ENCODE results near the gene GSG1L.

GSG1L gene

DNA sequence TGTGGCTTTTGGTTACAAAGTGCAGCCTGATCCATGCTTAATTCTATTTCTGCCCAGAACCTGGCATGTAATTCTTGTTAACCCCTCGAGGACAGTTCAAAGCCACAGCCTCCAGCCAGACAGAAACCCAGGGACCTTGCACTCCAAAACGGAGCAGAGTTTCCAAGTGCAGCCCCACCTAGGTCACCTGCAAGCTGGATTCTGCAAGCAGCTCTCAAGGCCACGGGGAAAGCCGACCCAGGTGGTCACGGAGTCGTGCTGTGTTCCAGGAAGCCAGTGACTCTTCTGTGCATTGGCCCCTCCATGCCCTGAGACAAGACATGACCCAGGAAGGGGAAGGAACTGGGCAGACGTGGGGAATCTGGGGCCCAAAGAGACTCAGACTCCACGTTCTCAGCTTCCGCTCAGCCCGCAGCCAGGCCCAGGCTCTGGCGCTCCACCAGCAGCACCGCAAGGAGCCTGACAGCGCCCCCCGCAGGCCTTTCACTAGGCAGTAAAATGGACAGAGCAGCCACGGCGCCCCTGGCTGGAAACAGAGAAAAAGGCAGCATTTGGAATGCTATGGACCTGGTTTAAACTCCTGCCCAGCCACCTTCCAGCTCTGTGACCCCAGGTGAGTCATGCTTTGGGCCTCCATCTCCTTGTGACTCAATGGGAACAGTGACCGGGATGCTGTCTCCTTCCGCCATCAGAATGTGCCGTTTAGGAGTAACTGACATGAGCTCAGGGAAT lies 27.3 kb upstream of the GSG1L start:
- DNase-seq, result no peak

DNA sequence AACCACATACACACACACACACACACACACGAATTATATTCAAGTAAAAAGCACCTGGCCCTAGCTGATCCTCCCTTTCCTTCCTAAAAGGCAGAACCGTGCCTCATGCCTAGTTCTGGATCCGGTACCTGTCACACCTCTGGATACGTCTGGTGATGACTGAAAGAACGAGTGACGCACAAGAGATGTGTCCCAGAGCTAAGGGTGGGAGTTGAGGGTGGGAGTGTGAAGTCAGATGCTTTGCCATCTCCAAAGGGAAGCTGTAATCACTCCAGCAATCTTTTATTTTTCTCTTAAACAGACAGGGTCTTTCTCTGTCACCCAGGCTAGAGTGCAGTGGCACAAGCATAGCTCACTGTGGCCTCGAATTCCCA lies 26.5 kb upstream of the GSG1L start:
- DNase-seq, result no peak

DNA sequence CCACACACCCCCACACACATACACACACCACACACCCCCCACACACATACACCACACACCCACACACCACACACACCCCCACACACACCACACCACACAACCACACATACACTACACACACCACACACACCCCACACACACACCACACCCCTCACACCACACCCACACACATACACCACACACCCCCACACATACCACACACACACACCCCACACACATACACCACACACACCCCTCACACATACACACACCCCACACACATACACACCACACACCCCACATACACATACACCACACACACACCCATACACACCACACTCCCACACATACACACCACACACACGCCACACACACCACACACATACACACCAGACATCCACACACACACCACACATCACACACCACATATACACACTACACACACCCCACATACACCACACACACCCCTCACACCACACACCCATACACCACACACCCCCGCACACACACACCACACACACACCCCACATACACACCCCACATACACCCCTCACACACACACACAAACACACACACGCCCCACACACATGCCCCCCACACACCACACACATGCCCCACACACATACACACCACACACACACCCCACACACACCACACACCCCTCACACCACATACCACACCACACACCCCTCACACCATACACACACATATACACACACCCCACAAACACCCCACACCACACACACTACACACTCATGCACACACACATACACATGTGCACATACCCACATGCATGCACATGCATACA lies 25.9 kb upstream of the GSG1L start:
- DNase-seq, result no peak

DNA sequence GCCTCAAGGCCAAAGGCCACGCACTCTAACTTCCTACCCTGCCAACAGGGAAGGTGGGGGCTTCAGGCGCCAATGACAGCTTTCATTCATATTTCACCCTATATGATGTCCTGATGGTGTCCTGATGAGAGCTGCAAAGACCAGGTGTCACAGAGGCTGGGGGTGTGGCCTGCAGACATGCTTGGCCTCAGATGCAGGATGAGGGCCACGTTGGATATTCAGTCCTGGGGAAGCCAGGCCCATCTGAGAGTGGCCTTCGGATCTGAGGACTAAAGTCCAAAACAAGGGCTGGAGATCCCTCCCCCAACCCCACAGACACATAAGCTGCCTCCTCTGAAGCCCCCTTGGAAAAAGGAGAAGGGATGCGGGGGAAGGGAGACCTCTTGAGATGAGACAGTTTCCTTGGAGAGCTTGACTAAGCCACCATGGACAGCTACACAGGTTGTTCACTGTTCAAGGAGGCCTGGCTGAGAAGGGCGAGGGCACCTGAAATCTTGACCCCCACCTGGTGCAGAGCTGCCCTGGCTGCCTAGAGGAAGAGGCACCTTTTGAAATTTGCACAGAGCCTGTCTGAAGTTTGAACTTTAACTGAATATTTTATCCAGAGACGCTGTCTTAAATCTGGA lies 24.3 kb upstream of the GSG1L start:
- no peak for DNase-seq

DNA sequence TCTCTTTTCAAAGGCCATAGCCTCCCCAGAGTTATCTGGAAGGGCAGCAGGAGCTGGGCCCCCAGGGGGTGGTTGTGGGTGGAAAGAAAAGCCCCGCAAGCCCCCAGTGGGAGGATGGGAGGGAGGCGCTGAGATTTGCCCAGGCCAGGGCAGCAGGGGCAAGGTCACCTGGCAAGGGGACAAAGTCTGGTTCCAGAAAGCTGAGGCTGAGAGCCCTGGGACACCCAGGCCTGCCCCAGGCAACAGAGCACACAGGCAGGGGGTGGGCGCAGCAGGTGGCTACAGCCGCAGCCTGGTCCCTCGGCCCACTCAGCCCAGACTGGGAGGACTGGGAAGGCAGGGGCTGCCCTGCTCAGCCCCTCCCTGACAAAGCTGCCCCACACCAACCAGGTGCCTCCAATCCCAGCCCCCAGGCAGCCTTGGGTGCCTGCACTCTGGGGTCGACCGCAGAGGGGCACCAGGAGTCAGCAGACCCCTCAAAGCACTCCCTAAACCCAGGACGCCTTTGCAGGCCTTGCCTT lies 23.7 kb upstream of the GSG1L start:
- DNase-seq, result no peak

DNA sequence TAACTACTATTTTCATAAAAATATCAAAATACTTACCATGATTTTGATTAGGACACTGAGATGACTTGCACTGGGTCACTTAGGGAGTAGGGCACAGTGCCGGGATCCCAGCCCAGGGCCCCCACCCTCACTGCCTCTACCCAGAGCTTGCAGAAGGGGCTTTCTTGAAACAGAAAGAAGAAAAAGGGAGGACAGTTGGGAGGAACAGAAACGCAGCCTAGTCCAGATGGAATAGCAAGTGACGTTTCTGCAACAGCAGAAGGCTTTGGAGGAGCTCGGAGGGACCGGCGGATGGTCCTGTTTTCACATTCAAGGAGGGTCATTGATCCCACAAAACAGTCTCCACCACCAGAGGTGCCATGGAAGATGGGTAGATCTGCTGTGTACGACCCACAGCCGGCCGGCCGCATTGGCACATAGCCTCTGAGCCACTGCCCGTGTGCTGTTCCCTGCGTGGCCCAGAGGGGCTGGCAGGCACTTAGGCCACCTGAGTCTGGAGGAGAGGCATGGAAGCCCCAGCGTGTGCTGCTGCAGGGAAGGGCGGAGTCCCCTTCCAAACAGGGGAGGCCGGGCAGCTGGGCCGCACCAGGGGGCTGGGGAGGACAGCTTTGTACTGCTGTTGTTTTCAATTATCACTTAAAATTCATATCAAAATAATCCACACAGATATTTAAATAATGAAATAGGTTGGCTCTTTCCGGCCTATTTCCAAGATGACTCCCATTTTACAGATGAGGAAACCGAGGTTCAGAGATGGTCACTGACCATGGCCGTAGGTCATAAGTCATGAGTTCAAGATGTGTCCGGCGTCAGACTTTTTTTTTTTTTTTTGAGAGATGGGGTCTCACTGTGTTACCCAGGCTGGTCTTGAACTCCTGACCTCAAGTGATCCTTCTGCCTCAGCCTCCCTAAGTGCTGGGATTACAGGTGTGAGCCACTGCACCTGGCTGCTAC lies 22.9 kb upstream of the GSG1L start:
- DNase-seq, result no peak

DNA sequence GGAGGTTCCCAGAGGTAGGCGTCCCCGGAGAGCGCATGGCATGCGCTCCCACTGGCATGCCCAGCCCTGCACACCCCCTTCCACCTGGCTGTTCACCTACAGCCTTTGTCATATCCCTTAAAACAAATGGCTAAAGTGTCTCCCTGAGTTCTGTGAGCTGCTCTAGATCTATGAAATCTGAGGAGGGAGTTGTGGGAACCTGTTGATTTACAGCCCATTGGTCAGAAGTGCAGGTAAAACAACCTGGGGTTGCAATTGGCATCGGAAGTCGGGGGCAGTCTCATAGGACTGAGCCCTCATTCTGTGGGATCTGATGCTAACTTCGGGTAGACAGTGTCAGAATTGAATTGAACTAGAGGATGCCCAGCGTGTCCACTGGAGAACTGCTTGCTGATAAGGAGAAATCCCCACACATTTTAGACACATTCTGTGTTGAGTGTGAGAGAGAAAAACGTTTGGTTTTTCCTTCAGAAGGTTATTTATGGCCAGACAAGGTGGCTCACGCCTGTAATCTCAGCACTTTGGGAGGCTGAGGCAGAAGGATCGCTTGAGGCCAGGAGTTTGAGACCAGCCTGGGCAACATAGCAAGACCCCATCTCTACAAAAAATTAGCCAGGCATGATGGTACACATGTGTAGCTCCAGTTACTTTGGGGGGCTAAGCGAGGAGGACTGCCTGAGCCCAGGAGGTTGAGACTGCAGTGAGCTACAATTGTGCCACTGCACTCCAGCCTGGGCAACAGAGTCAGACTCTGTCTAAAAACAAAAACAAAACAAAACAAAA lies 22.1 kb upstream of the GSG1L start:
- no peak for DNase-seq

DNA sequence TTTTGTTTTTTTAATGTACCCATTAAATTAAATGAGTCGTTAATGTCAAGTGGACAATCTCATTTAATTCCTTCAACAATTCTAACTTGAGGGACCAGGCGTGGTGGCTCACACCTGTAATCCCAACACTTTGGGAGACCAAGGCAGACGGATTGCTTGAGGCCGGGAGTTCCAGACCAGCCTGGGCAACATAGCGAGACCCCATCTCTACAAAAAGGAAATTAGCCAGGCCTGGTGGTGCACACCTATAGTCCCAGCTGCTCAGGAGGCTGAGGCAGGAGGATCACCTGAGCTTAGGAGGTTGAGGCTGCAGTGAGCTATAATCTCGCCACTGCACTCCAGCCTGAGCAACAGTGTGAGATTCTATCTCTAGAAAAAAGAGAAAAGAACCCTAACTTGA lies 20.7 kb upstream of the GSG1L start:
- no peak for DNase-seq

DNA sequence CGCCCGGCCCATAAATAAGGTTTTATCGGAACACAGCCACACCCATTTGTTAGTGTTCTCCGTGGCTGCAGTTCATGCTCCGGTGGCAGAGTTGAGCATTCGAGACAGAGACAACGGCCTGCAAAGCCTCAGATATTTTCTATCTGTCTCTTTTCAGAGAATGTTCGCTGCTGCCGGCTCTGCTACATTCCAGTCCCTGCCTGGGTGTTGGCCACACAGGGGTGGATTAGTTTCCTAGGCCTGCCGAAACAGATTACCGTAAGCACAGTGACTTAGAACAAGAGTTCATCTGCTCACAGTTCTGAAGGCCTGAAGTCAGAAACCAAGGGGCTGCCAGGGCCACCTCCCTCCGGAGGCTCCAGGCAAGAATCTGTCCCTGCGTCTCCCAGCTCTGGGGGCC lies 19.1 kb upstream of the GSG1L start:
- DNase-seq, result no peak

DNA sequence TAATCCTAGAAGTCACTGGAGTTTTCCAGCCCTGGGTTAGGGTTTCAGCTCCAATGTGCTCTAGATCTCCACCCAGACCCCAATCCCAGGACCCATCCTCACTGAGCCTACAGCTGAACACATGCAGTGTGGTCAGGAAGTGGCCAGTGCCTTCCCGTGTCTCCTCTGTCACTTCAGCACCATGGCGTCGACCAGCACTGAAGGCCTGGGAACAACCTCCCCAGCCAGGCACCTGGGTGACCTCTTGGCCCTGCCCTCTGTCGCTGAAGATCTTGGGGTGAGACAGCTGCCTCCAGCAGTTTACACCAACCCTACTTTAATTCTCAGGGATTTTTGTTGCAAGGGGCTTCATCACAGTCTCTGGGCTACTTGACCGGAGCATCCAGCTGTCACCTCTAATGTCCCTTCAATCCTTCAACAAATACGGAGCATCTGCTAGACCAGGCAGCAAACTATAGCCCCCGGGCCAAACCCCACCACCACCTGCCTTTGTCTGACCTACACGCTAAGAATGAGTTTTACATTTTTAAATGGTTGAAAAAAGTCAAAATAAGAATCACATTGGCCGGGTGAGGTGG lies 18.0 kb upstream of the GSG1L start:
- DNase-seq, result no peak

DNA sequence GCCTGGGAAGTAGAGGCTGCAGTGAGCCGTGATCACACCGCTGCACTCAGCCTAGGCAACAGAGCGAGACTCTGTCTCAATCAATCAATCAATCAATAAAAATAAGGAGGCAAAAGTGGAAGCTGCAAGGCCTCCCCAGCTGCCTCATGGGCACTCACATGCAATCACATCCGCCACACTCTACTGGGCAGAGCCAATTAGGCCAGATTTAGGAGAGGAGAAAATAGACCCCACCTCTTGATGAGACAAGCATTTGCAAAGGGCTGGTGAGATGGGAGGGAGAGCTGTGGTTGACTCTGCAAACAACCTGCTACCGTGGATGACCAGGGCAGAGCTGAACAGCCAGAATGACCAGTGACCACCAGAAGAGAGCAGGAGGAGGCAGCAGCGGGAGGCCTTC lies 14.7 kb upstream of the GSG1L start:
- DNase-seq, result no peak

DNA sequence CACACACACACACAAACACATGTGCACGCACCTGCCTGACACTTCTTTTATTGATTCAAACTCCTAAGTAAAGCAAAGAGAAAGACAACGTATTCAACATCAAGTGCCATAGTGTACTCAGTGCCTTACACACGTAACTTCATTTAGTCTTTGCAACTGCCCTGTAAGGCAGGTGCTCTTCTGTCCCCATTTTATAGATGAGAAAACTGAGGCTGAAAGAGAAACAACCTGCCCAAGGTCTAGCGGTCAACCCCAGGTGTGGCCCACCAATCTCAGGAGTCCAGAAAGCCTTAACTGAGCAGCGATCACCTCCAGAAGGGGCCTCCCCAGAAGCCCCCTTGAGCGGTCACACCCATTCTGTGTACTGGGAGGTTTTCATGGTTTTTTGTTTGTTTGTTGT lies 10.3 kb upstream of the GSG1L start:
- DNase-seq, result no peak

DNA sequence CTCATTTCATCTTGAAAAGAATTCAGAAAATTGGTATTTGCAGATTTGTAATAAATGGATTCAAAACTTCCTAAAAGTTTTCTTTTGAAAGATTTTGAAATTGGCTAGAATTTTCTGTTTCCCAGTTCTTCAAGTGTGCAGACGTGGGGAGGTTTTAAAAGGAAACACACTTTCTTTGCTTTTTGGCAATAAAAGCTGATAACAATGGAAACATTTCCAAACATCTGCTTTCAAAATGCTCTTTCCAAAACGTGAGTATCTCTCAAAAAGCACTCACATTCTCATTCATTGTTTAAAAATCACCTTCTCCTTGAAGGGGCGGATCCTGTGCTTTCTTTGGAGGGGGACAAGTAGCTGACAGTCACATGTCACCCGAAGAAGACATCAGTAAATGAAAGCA lies 8.6 kb upstream of the GSG1L start:
- no peak for DNase-seq

DNA sequence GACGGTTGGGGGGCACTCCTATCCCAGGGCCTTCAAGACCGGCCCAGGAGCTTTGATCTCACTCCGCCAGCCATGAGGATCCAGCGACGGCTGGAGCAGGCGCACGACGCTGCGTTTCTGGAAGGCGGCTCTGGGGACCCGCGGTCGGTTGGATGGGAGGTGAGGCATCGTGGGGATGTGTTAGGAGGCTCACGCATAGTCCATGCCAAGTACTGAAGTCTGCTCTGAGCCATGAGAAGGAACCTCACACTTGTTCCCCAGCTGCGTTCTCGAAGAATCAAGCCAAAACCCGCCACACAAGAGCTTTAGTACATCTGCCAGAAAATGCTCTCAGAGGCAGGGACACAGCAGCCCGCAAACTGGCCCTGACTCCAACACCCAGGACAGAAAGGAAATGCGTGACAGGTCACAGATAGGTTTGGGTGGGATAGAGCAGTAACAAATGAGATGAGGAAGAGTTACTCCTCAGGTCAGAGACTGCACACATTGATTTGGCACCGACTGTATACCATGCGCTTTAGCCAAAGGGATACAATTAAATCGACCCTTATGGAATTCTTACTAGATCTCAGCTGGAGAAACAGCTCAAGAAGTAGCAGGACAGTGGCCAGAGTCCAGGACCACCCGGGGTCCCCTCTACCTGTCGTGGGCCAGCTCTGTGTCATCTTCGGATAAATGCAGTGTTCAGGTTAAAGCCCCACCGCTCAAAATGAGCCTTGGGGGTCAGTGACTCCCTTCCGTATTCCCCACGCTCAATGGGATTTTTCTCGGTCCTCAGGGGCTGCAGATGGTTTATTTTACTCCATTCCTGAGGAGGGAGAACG lies 6.7 kb upstream of the GSG1L start:
- DNase-seq, result no peak

DNA sequence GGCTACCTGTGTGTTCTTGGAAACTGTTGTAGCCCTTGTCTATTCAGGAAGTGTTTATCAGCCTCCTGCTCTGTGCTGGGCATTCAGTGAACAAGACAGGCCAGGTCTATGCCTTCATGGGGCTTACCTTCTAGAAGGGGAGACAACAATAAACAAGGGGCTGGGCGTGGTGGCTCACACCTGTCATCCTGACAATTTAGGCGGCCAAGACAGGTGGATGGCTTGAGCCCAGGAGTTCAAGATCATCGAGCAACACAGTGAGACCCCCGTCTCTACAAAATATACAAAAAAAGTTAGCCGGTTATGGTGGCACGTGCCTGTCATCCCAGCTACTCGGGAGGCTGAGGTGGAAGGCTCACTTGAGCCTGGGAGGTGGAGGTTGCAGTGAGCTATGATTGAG lies 5.5 kb upstream of the GSG1L start:
- DNase-seq, result no peak

DNA sequence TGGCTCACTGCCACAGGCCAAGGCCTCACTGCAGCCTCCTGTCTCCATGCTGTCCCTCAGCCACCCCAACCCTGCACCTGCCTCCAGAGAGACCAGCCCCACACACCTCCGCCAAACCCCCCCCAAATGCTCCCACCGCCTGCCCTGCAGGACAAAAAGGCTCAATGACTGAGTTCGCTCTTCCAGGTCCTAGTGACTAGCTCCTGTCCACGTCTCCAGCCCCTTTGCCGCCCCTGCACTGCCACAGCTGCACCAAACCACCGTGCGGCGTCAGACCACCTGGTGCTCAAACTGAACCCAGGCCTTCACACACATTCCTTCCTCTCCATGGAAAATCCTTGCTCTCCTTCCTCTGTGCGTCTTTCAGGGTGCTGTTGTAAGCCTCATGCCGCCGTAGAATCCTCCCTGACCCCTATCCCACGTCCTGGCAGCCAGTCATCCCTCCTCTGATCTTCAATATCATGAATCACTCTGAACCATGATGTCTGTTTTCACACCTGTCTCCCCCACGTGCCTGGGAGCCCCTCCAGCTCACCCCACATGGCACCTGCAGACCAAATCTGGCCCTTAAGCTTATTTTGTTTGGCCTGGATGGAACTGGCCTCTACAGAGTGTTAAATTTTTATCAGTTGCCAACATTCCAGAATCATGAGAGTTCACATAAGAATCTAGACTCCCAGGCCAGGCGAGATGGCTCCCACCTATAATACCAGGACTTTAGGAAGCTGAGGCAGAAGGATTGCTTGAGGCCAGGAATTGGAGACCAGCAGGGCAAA lies 4.3 kb upstream of the GSG1L start:
- no peak for DNase-seq

DNA sequence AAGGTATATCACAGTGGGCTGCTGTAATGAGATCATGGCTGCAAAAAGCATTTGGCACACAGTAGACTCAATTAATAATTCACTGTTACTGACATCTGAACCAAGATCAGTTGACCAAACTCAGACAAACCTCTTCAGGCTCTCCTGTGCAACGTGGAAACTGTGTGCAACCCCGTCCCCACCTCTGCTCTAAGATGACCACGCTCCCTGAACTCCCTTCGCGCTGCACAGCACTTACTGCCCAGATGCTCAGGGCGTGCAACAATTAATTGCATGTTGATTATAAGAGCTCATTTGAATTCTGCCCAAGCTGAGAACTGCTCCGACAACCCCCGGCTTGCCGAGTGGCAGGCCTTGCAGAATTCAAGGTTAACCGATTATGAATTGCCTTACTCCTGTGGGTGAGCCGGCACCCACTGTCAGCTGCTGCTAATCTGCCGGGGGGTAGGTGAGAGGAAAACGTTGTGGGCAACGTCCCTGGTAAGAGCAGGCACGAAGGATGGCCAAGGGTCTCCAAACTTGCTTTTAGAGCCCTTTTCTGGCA lies 1.3 kb upstream of the GSG1L start:
- DNase-seq, result no peak

DNA sequence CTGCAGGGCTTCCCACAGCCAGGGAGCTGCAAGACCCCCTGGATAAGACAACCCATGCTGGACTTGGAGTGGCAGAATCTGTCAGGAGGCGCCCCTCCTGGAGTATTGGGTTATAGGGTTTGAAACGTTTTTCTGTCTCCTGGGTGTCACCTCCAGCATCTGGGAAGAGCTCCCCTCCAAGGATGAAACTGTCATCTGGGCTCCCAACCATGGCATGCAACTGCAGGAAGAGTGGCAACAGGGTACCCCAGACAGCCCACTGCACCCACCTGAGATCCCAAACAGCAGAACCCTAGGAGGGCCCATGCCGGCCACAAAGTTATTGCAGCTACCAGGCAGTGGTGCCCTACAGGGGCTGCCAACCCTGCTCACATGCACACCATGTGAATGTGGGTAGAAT lies 636 bp upstream of the GSG1L start:
- DNase-seq, result no peak

DNA sequence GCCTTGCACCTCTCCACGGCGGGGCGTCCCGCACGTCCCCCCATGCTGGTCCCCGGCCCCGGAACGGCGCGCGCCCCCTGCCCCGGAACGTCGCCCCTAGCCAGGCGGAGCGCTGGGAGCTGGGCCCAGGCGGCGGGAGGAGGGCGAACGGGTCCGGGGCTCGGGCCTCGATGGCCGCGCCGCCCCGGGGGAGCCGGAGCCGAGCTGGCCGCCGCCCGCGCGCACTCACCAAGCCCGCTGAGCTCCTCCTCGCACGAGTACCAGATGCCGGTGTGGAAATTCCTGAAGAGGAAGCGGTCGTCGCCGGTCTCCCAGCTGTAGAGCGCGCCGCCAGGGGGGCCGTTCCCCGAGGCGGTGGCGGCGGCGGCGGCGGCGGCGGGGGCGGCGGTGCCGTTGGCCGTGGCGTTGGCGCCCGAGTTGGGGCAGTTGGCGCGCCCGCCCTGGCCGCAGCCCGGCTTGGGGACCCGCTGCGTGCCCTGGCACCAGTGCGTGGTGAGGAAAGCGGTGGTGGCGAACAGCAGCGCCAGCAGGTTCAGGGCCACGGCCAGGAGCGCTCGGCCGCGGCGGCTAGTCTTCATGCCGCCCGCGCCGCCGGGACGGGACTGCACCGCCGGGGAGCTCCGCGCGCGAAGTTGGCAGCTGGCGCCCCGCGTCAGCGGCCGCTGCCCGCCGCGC lies 530 bp downstream of the GSG1L start:
- DNase-seq, result no peak

All from activated effector memory CD4-positive, alpha-beta T cell treated with Interleukin-2 at 50 U/mL for 16 hours (primary cell).